Activated CD8-positive, alpha-beta T cell treated with anti-CD3 and anti-CD28 coated beads for 36 hours (primary cell): ENCODE results near the gene GRK5. TPM values are rescaled to one million over a fixed set of nuclear protein-coding genes. Genes with fewer than 3 reads are reported as not detected.
"Not testable (repeated sequence)": the region's sequence is repeated elsewhere in the genome, so short reads cannot be mapped to it uniquely, and the experiment has no call there.

Experiments used
- ATAC-seq: fragments of 200-7000 bp; cut with Tn5 transposase; one replicate; pipeline ENCODE4 v1.10.0; 2021; ENCODE audit warnings: mild to moderate bottlenecking, moderate library complexity
- CTCF ChIA-PET: fragments of 350-600 bp; sonication (Branson Sonifier 250); formaldehyde crosslinking; loops from one replicate; lab custom pipeline; 2021; ENCODE audit warnings: antibody characterized with exemption; lab: Charles Lee
- POLR2A ChIA-PET: fragments of 350-600 bp; sonication (Branson Sonifier 250); formaldehyde crosslinking; loops from one replicate; lab custom pipeline; 2021; ENCODE audit warnings: antibody characterized with exemption; lab: Charles Lee
- DNase-seq: peaks from one replicate; pipeline ENCODE4 v3.0.0-alpha.2; 2020
- H3K27ac Mint-ChIP-seq: one replicate; pipeline ENCODE4 v1.8.0; 2021; ENCODE audit warnings: mild to moderate bottlenecking, mixed read lengths
- H3K27me3 Mint-ChIP-seq: one replicate; pipeline ENCODE4 v1.8.0; 2021; ENCODE audit warnings: mixed read lengths
- H3K36me3 Mint-ChIP-seq: one replicate; pipeline ENCODE4 v1.8.0; 2021; ENCODE audit warnings: low read depth, mixed read lengths
- H3K4me1 Mint-ChIP-seq: one replicate; pipeline ENCODE4 v1.8.0; 2021; ENCODE audit warnings: low read depth, mixed read lengths
- H3K4me3 Mint-ChIP-seq: one replicate; pipeline ENCODE4 v1.8.0; 2021; ENCODE audit warnings: mild to moderate bottlenecking, moderate library complexity, mixed read lengths
- H3K9me3 Mint-ChIP-seq: one replicate; pipeline ENCODE4 v1.8.0; 2021; ENCODE audit warnings: mixed read lengths
- CTCF ChIP-seq: fragments of 200-600 bp; IDR thresholded peaks from one replicate; pipeline ENCODE4 v1.8.0; 2022; ENCODE audit warnings: antibody characterized with exemption, mild to moderate bottlenecking
- intact Hi-C: fragments of 100-400 bp; cut with micrococcal nuclease; formaldehyde crosslinking; loops from one replicate; pipeline ENCODE4 v1.10.0; 2022
- total RNA-seq, 2 experiments: library from RNA; stranded (reverse); gene quantifications; one replicate each; pipeline ENCODE4 v1.2.3, GENCODE V29; 2021

Gene GRK5
- total RNA-seq, 2 experiments from 2014 or later: 14.8 to 15.6 TPM

- CTCF ChIA-PET: no interaction called here
- H3K4me3 Mint-ChIP-seq: peak overlapping the region; percentile 31
- peak; percentile 32 for ATAC-seq
Measured at GRCh38 chr10:119237722-119238436, 30.5 kb downstream of the GRK5 start.

GRCh38 chr10:119238577-119238976 lies 31.2 kb downstream of the GRK5 start:
- Mint-ChIP-seq H3K4me3 (no peak overlapping the region), H3K27me3 (no peaks in the 10 kb centered on the region), H3K4me1 (peaks cover 38% of the 10 kb centered on the region), H3K36me3 (no peaks in the 10 kb centered on the region), H3K27ac (no peak overlapping the region), H3K9me3 (no peaks in the 10 kb centered on the region)
- ATAC-seq (no peak), DNase-seq (no peak)
- ChIA-PET POLR2A (no interaction called here), CTCF (interaction anchor here (1.0 kb wide), 1 partner anchor 16 kb away, joined by 4 read pairs; no protein-coding TSS in a partner anchor)
- intact Hi-C loops: no loop called here
- TF ChIP-seq CTCF: no peak

More at GRCh38 chr10:119237722-119238436, 30.5 kb downstream of the GRK5 start:
- Mint-ChIP-seq H3K9me3 (peaks cover 2% of the 10 kb centered on the region), H3K27me3 (no peaks in the 10 kb centered on the region), H3K4me1 (peaks cover 43% of the 10 kb centered on the region), H3K27ac (peak overlapping the region; percentile 89), H3K36me3 (peaks cover 4% of the 10 kb centered on the region)
- POLR2A ChIA-PET: no interaction called here
- no peak for TF ChIP-seq CTCF
- intact Hi-C loops: no loop called here
- DNase-seq: peak; percentile 8

DNA sequence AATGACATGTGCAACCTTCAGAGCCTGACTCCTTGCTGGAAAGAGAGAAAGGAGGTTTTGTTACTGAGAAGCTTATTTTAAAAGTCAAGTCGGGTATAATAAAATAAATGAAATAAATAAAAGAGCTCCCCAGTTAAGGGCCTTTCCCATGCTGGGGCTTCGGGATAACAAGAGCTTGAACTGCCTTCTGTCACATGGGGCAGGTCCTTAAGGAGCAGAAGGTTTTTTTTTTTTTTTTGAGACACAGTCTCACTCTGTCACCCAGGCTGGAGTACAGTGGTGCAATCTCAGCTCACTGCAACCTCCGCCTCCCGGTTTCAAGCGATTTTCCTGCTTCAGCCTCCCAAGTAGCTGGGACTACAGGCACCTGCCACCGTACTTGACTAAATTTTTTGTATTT lies 31.6 kb downstream of the GRK5 start:
- POLR2A ChIA-PET, H3K36me3 Mint-ChIP-seq, H3K9me3 Mint-ChIP-seq, H3K27ac Mint-ChIP-seq, ATAC-seq, H3K4me3 Mint-ChIP-seq, intact Hi-C loops, DNase-seq, H3K27me3 Mint-ChIP-seq: not testable (repeated sequence)
- CTCF ChIA-PET: interaction anchor here (1.0 kb wide), 1 partner anchor 17 kb away, joined by 4 read pairs; no protein-coding TSS in a partner anchor
- H3K4me1 Mint-ChIP-seq: peaks cover 39% of the 10 kb centered on the region

GRCh38 chr10:119239630-119240029 lies 32.3 kb downstream of the GRK5 start:
- H3K4me3 Mint-ChIP-seq, H3K27ac Mint-ChIP-seq, DNase-seq, intact Hi-C loops, POLR2A ChIA-PET, H3K9me3 Mint-ChIP-seq, H3K27me3 Mint-ChIP-seq, H3K36me3 Mint-ChIP-seq, ATAC-seq: not testable (repeated sequence)
- CTCF ChIA-PET: interaction anchor here (1.0 kb wide), 1 partner anchor 17 kb away, joined by 4 read pairs; no protein-coding TSS in a partner anchor
- H3K4me1 Mint-ChIP-seq: peaks cover 37% of the 10 kb centered on the region

- no peak overlapping the region for H3K27ac Mint-ChIP-seq
- H3K4me3 Mint-ChIP-seq: no peak overlapping the region
- H3K27me3 Mint-ChIP-seq: no peaks in the 10 kb centered on the region
- no peak for TF ChIP-seq CTCF
- H3K4me1 Mint-ChIP-seq: peaks cover 29% of the 10 kb centered on the region
- intact Hi-C loops: no loop called here
- no peaks in the 10 kb centered on the region for H3K36me3 Mint-ChIP-seq
- H3K9me3 Mint-ChIP-seq: no peaks in the 10 kb centered on the region
- CTCF ChIA-PET: interaction anchor here (1.4 kb wide), 2 partner anchors 34 to 41 kb away, joined by 4 read pairs; partner anchors contain the start of gene GRK5
- no peak for DNase-seq
- POLR2A ChIA-PET: interaction anchor here (0.8 kb wide), 1 partner anchor 28 kb away, joined by 3 read pairs; no protein-coding TSS in a partner anchor
- no peak for ATAC-seq
Measured at GRCh38 chr10:119241066-119241465, 33.7 kb downstream of the GRK5 start.

DNA sequence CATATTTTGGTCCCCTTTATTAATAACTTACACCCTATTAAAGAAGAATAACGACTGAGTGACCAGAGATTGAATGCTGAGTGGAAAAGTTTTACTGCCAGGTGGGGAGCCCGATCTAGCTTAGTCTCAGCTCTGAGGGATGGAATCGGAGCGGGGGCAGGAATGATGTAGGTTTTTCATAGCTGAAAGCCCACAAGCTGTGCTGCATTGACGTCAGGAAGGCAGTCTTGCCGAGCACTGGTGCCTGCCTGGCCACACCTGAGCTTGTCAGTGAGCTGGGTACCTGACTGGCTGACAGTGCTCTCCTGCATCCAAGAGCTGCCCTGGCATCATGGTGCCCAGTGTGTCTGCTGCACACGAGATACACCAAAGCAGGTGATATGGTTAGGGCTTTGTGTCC lies 34.8 kb downstream of the GRK5 start:
- TF ChIP-seq CTCF: no peak
- H3K9me3 Mint-ChIP-seq: no peaks in the 10 kb centered on the region
- no peaks in the 10 kb centered on the region for H3K36me3 Mint-ChIP-seq
- CTCF ChIA-PET: interaction anchor here (1.4 kb wide), 2 partner anchors 35 to 42 kb away, joined by 4 read pairs; partner anchors contain the start of gene GRK5
- DNase-seq (no peak), ATAC-seq (no peak)
- POLR2A ChIA-PET: no interaction called here
- no peak overlapping the region for H3K4me3 Mint-ChIP-seq
- H3K4me1 Mint-ChIP-seq: peaks cover 23% of the 10 kb centered on the region
- no peak overlapping the region for H3K27ac Mint-ChIP-seq
- H3K27me3 Mint-ChIP-seq: no peaks in the 10 kb centered on the region
- intact Hi-C loops: no loop called here
